A549 (cell line): Measurements from ENCODE around the gene CA9.

Experiments
- BHLHE40 ChIP-seq: IDR thresholded peaks from 2 replicates; pipeline ENCODE4 v1.6.1; 2012; ENCODE audit warnings: low read depth, low read length, inconsistent platforms
- CBX2 ChIP-seq: fragments of 200-600 bp; sonication (generic); IDR thresholded peaks from 2 replicates; pipeline ENCODE4 v1.6.1; 2016; ENCODE audit warnings: low read depth, mild to moderate bottlenecking, borderline replicate concordance
- CBX8 ChIP-seq: fragments of 200-600 bp; sonication (generic); IDR thresholded peaks from 2 replicates; pipeline ENCODE4 v1.6.1; 2016
- CTCF ChIP-seq: fragments of >200 bp; sonication (Bioruptor Twin); formaldehyde crosslinking; IDR thresholded peaks from 3 replicates; pipeline ENCODE4 v1.5.1; 2016
- E2F6 ChIP-seq: IDR thresholded peaks from 2 replicates; pipeline ENCODE4 v1.6.1; 2012; ENCODE audit warnings: low read depth, borderline replicate concordance
- EHMT2 ChIP-seq: fragments of 200-600 bp; sonication (generic); IDR thresholded peaks from 2 replicates; pipeline ENCODE4 v1.6.1; 2016; ENCODE audit warnings: antibody characterized with exemption, low read depth, mild to moderate bottlenecking, moderate library complexity
- FOXS1 ChIP-seq: fragments of 250-450 bp; sonication (Bioruptor Pico); IDR thresholded peaks from 2 replicates; pipeline ENCODE4 v1.5.0; 2020; ENCODE audit warnings: mild to moderate bottlenecking, moderate library complexity
- NPAS2 ChIP-seq: fragments of 250-450 bp; sonication (Bioruptor Pico); IDR thresholded peaks from 2 replicates; pipeline ENCODE4 v1.8.0; 2022; ENCODE audit warnings: mild to moderate bottlenecking, moderate library complexity, borderline replicate concordance
- POLR2A ChIP-seq: IDR thresholded peaks from 2 replicates; pipeline ENCODE4 v1.6.1; 2012; ENCODE audit warnings: mild to moderate bottlenecking, low read length
- POLR2AphosphoS2 ChIP-seq: conservative IDR thresholded peaks from 2 replicates; pipeline ENCODE4 v1.6.1; 2012; ENCODE audit warnings: low read length, improper control_type of control experiment, inconsistent platforms
- RAD21 ChIP-seq, 2 experiments: fragments of >200 bp in 1 of 2; sonication (Bioruptor Twin) in 1 of 2; formaldehyde crosslinking in 1 of 2; IDR thresholded peaks in 1 of 2; conservative IDR thresholded peaks in 1 of 2; 2 replicates in 1 of 2; 3 replicates in 1 of 2; pipeline ENCODE4 v1.6.1; 2012 to 2018; ENCODE audit warnings: inconsistent platforms in 1 of 2
- RCOR1 ChIP-seq: fragments of 150-350 bp; IDR thresholded peaks from 2 replicates; pipeline ENCODE4 v1.6.1; 2014; ENCODE audit warnings: antibody characterized with exemption, low read length, low read depth
- SMC3 ChIP-seq: fragments of >200 bp; sonication (Bioruptor Twin); formaldehyde crosslinking; IDR thresholded peaks from 3 replicates; pipeline ENCODE4 v1.6.1; 2018; ENCODE audit warnings: inconsistent platforms
- ZFP36 ChIP-seq: fragments of 450-650 bp; IDR thresholded peaks from 2 replicates; pipeline ENCODE4 v1.6.1; 2014; ENCODE audit warnings: borderline replicate concordance; ENCODE audit not compliant: partially characterized antibody

GRCh38 chr9:35728041-35728971 is 54.6 kb downstream of the CA9 start:
- no peak for TF ChIP-seq RAD21 (conservative IDR thresholded peaks at IDR 0.05 in 1 of 2, IDR thresholded peaks at IDR 0.05 in 1 of 2)
- TF ChIP-seq POLR2A: no peak
- TF ChIP-seq EHMT2: no peak
- no peak for TF ChIP-seq ZFP36
- no peak for TF ChIP-seq CTCF
- no peak for TF ChIP-seq CBX2
- TF ChIP-seq E2F6: no peak
- no peak for TF ChIP-seq CBX8
- TF ChIP-seq BHLHE40: no peak
- TF ChIP-seq RCOR1: no peak
- no peak for TF ChIP-seq NPAS2 (CRISPR knock-in tag)
- TF ChIP-seq POLR2AphosphoS2: no peak
- no peak for TF ChIP-seq SMC3
- no peak for TF ChIP-seq FOXS1 (CRISPR knock-in tag)
